Effector memory CD8-positive, alpha-beta T cell (primary cell): ENCODE data around the gene ATP1A4.

ENCODE experiments used
- ATAC-seq: fragments of 150-1000 bp; cut with Tn5 transposase; replicated peaks from 2 replicates; pipeline ENCODE4 v1.10.0; 2021; ENCODE audit warnings: mild to moderate bottlenecking, moderate library complexity
- DNase-seq, 3 experiments: peaks; one replicate each; pipeline ENCODE4 v3.0.0; 2021
- H3K27ac Mint-ChIP-seq, 2 donors: one replicate each; pipeline ENCODE4 v1.8.0; 2022; ENCODE audit warnings: mild to moderate bottlenecking in 2 of 2, mixed read lengths in 2 of 2, moderate library complexity in 2 of 2
- H3K27me3 Mint-ChIP-seq, 2 donors: one replicate each; pipeline ENCODE4 v1.8.0; 2022; ENCODE audit warnings: mixed read lengths in 2 of 2
- H3K36me3 Mint-ChIP-seq: one replicate; pipeline ENCODE4 v1.8.0; 2022; ENCODE audit warnings: mild to moderate bottlenecking, moderate library complexity, mixed read lengths; ENCODE audit not compliant: insufficient read depth
- H3K4me1 Mint-ChIP-seq, 2 donors: one replicate each; pipeline ENCODE4 v1.8.0; 2022; ENCODE audit warnings: low read depth in 2 of 2, mixed read lengths in 2 of 2
- H3K4me3 Mint-ChIP-seq, 2 donors: one replicate each; pipeline ENCODE4 v1.8.0; 2022; ENCODE audit warnings: mild to moderate bottlenecking in 2 of 2, mixed read lengths in 2 of 2, moderate library complexity in 2 of 2
- H3K9me3 Mint-ChIP-seq, 2 donors: one replicate each; pipeline ENCODE4 v1.8.0; 2022; ENCODE audit warnings: mixed read lengths in 2 of 2

Gene ATP1A4

DNA sequence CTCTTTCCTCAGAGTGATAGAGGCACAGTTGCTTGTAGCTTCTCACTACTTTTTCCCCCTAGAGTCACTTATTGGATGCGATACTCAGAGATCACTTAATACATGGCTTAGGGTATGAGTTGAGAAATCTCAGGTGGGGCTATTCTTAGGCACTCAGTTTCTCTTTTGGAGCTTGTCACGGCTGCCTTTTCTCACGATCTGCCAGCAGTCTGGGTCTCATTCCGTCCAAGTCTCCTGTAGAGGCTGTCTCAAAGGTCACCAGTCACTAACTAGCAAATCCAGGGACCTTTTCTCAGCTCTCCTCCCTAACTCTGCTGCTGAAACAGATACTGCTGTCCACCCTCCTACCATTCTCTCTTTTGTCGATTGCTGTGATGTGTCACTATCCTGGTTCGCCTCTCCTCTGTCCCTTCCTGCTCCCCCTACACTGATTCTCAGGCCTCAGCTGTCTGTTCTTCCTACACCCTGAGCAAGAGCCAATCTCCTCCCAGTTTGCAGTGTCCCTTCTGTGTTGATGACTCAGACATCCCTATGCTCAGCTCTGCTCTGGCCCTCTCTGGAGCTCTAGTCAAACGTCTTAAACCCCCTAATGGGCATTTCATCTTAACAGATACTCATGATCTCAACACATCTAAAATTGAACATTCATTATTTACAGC, 23.4 kb upstream of the ATP1A4 start:
- no peak overlapping the region for H3K27ac Mint-ChIP-seq
- no peak for ATAC-seq
- H3K27me3 Mint-ChIP-seq: peaks cover 33 to 61% of the 10 kb centered on the region in 2 donors
- DNase-seq: no peak
- H3K36me3 Mint-ChIP-seq: no peaks in the 10 kb centered on the region
- no peaks in the 10 kb centered on the region for H3K9me3 Mint-ChIP-seq
- no peak overlapping the region for H3K4me3 Mint-ChIP-seq
- no peaks in the 10 kb centered on the region for H3K4me1 Mint-ChIP-seq

GRCh38 chr1:160128636-160129035, 22.8 kb upstream of the ATP1A4 start:
- Mint-ChIP-seq H3K27ac (no peak overlapping the region), H3K9me3 (no peaks in the 10 kb centered on the region), H3K27me3 (peaks cover 36 to 61% of the 10 kb centered on the region in 2 donors), H3K36me3 (no peaks in the 10 kb centered on the region), H3K4me3 (no peak overlapping the region), H3K4me1 (no peaks in the 10 kb centered on the region)
- DNase-seq: no peak
- no peak for ATAC-seq

DNA sequence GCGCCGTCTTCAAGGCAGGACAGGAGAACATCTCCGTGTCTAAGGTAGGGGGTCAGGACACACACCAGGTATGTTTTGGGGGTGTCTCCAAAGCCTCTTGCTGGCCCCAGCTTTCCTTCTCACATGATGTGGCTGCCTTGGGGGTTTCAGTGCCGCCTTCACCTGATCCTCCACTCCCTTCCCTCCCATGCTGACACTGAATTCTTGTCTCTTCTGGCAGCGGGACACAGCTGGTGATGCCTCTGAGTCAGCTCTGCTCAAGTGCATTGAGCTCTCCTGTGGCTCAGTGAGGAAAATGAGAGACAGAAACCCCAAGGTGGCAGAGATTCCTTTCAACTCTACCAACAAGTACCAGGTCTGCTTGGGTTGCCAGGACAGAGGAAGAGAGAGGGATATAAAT, 22.4 kb upstream of the ATP1A4 start:
- no peak overlapping the region for H3K27ac Mint-ChIP-seq
- no peaks in the 10 kb centered on the region for H3K4me1 Mint-ChIP-seq
- H3K9me3 Mint-ChIP-seq: no peaks in the 10 kb centered on the region
- no peak overlapping the region for H3K4me3 Mint-ChIP-seq
- ATAC-seq: no peak
- H3K36me3 Mint-ChIP-seq: no peaks in the 10 kb centered on the region
- peaks cover 40 to 61% of the 10 kb centered on the region in 2 donors for H3K27me3 Mint-ChIP-seq
- DNase-seq: no peak

GRCh38 chr1:160129558-160129957, 21.8 kb upstream of the ATP1A4 start:
- H3K27me3 Mint-ChIP-seq: peaks cover 42 to 61% of the 10 kb centered on the region in 2 donors
- no peaks in the 10 kb centered on the region for H3K4me1 Mint-ChIP-seq
- no peaks in the 10 kb centered on the region for H3K9me3 Mint-ChIP-seq
- H3K4me3 Mint-ChIP-seq: no peak overlapping the region
- no peak overlapping the region for H3K27ac Mint-ChIP-seq
- no peak for DNase-seq
- no peaks in the 10 kb centered on the region for H3K36me3 Mint-ChIP-seq
- ATAC-seq: no peak

DNA sequence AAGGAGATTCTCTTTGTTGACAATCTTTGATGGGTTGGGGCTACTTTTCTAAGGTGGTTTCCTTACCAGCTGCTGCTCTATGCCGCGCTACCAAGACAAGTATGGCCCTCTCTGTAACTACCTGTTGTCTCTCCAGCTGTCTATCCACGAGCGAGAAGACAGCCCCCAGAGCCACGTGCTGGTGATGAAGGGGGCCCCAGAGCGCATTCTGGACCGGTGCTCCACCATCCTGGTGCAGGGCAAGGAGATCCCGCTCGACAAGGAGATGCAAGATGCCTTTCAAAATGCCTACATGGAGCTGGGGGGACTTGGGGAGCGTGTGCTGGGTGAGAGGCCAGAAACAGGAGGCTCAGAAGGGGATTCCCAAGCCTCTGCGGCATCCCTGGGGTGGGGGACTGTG, 21.4 kb upstream of the ATP1A4 start:
- Mint-ChIP-seq H3K4me1 (no peaks in the 10 kb centered on the region), H3K27me3 (peaks cover 45 to 65% of the 10 kb centered on the region in 2 donors), H3K27ac (no peak overlapping the region), H3K9me3 (no peaks in the 10 kb centered on the region), H3K4me3 (no peak overlapping the region), H3K36me3 (no peaks in the 10 kb centered on the region)
- ATAC-seq (no peak), DNase-seq (no peak)

GRCh38 chr1:160130486-160130885, 20.9 kb upstream of the ATP1A4 start:
- H3K36me3 Mint-ChIP-seq: no peaks in the 10 kb centered on the region

DNA sequence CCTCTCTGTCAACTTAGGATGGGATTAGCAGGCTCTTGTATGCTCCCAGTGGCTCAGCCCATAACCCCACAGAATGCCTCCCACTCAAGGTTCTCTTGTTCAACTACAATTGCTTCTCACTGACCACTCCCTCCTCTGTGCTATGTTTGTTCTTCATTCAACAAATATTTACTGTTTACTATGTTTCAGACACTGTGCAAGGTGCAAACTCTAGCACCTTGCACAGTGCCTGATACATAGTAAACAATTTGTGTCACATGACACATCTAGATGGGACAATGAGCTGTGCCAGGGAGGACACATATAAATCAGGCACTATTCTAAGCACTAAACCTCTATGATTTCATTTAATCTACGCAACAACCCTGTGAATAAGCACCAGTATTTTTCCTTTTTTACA, 20.5 kb upstream of the ATP1A4 start:
- Mint-ChIP-seq H3K36me3 (no peaks in the 10 kb centered on the region), H3K27ac (no peak overlapping the region), H3K4me1 (no peaks in the 10 kb centered on the region), H3K27me3 (peaks cover 48 to 75% of the 10 kb centered on the region in 2 donors), H3K4me3 (no peak overlapping the region), H3K9me3 (no peaks in the 10 kb centered on the region)
- DNase-seq (no peak), ATAC-seq (no peak)

More at GRCh38 chr1:160130486-160130885, 20.9 kb upstream of the ATP1A4 start:
- no peaks in the 10 kb centered on the region for H3K9me3 Mint-ChIP-seq
- no peak overlapping the region for H3K4me3 Mint-ChIP-seq
- no peaks in the 10 kb centered on the region for H3K4me1 Mint-ChIP-seq
- peaks cover 48 to 71% of the 10 kb centered on the region in 2 donors for H3K27me3 Mint-ChIP-seq
- DNase-seq: no peak
- H3K27ac Mint-ChIP-seq: no peak overlapping the region
- ATAC-seq: no peak

- no peak overlapping the region for H3K27ac Mint-ChIP-seq
- no peak for ATAC-seq
- no peak for DNase-seq
- no peak overlapping the region for H3K4me3 Mint-ChIP-seq
- H3K27me3 Mint-ChIP-seq: peaks cover 48 to 79% of the 10 kb centered on the region in 2 donors
- no peaks in the 10 kb centered on the region for H3K4me1 Mint-ChIP-seq
- H3K36me3 Mint-ChIP-seq: no peaks in the 10 kb centered on the region
- no peaks in the 10 kb centered on the region for H3K9me3 Mint-ChIP-seq
Measured at GRCh38 chr1:160131803-160132565, 19.4 kb upstream of the ATP1A4 start.

DNA sequence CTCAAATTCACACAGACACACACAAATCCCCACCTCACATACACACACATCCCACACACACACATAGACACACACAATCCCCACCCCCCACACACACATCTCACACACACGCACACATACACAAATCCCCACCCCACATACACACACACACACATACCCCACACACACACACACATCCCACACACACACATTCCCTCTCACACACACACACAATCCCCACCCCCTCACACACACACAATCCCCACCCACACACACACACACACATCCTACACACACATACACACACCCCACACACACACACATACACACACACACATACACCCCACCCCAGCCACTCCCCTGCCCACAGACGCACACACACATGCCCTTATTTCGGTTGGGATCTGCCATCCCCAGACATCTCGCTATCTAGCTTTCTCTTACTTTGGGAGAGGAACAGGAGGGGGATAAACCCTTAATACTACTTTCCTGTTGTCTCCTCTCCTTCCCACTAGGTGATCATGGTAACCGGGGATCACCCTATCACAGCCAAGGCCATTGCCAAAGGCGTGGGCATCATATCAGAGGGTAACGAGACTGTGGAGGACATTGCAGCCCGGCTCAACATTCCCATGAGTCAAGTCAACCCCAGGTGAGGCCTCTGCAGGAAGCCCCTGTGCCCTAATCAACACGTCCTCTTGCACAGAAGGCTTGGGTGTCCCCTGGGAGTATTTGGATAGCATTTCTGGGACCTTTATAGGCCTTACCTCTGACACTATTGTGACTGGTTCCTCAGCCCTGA, 17.2 kb upstream of the ATP1A4 start:
- Mint-ChIP-seq H3K27me3 (peaks cover 40 to 71% of the 10 kb centered on the region in 2 donors), H3K27ac (no peak overlapping the region), H3K4me3 (no peak overlapping the region), H3K4me1 (no peaks in the 10 kb centered on the region), H3K9me3 (no peaks in the 10 kb centered on the region), H3K36me3 (no peaks in the 10 kb centered on the region)
- DNase-seq (no peak), ATAC-seq (no peak)

DNA sequence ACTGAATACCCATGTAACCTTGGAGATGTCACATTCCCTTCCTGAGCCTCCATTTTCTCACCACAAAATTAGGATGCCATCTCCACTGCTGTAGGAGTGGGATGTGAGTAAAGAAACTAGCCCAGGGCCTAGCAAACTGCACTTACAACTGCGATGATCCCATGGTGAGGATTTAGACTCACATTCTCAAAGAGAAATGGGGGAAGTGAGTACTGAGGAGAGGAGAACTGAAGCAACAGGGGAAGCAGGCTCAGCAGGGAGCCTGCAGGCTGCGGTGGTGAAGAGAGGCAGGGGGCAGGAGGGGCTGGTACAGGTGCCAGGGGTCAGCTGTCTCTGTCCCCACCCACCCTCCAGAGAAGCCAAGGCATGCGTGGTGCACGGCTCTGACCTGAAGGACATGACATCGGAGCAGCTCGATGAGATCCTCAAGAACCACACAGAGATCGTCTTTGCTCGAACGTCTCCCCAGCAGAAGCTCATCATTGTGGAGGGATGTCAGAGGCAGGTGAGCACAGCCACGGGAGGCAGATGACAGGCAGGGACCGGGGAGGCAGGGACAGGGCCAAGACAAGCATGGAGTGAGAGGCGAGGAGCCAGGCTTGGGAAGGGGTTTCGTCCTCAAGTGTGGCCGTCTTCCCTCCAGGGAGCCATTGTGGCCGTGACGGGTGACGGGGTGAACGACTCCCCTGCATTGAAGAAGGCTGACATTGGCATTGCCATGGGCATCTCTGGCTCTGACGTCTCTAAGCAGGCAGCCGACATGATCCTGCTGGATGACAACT, 16.4 kb upstream of the ATP1A4 start:
- no peak overlapping the region for H3K27ac Mint-ChIP-seq
- H3K36me3 Mint-ChIP-seq: no peaks in the 10 kb centered on the region
- H3K9me3 Mint-ChIP-seq: no peaks in the 10 kb centered on the region
- H3K4me1 Mint-ChIP-seq: no peaks in the 10 kb centered on the region
- peaks cover 38 to 71% of the 10 kb centered on the region in 2 donors for H3K27me3 Mint-ChIP-seq
- DNase-seq (no peak), ATAC-seq (no peak)
- no peak overlapping the region for H3K4me3 Mint-ChIP-seq

GRCh38 chr1:160136121-160136925, 15.1 kb upstream of the ATP1A4 start:
- Mint-ChIP-seq H3K27ac (no peak overlapping the region), H3K36me3 (no peaks in the 10 kb centered on the region), H3K9me3 (no peaks in the 10 kb centered on the region), H3K27me3 (peaks cover 37 to 71% of the 10 kb centered on the region in 2 donors), H3K4me1 (no peaks in the 10 kb centered on the region), H3K4me3 (no peak overlapping the region)
- ATAC-seq (no peak), DNase-seq (no peak)

DNA sequence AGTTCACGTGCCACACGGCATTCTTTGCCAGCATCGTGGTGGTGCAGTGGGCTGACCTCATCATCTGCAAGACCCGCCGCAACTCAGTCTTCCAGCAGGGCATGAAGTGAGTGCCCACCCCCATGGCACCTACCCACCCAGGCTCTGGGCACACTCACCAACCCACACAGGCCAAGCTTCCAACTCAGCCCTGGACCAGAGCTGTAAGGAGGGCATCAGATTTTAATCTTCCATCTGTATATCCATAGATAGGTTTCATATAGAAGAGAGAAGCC, 14.5 kb upstream of the ATP1A4 start:
- Mint-ChIP-seq H3K27me3 (peaks cover 38 to 72% of the 10 kb centered on the region in 2 donors), H3K4me3 (no peak overlapping the region), H3K9me3 (no peaks in the 10 kb centered on the region), H3K36me3 (no peaks in the 10 kb centered on the region), H3K27ac (no peak overlapping the region), H3K4me1 (no peaks in the 10 kb centered on the region)
- DNase-seq (no peak), ATAC-seq (no peak)
